ENCODE measurements around the gene CD44.

CD44 gene

GRCh38 chr11:35179466-35180135, 40.6 kb downstream of the CD44 start:
- Histone ChIP-seq H3K4me1 (ENCODE audit: control insufficient read depth, insufficient read depth, low read length) (peaks cover 21% of the 10 kb centered on the region), H3K27me3 (ENCODE audit: control insufficient read depth, insufficient read depth, low read length) (no peaks in the 10 kb centered on the region), H3K9ac (ENCODE audit: low read length) (no peak overlapping the region), H3K36me3 (ENCODE audit: control insufficient read depth, insufficient read depth, low read length) (peaks cover 35% of the 10 kb centered on the region), H3K4me3 (ENCODE audit: low read length) (no peak overlapping the region), H3K27ac (ENCODE audit: low read depth, low read length) (peak overlapping the region; percentile 23)

- no peak overlapping the region for H3K9ac ChIP-seq (ENCODE audit: low read length)
- H3K4me1 ChIP-seq (ENCODE audit: control insufficient read depth, insufficient read depth, low read length), result peaks cover 17% of the 10 kb centered on the region
- H3K4me3 ChIP-seq (ENCODE audit: low read length), result no peak overlapping the region
- H3K36me3 ChIP-seq (ENCODE audit: control insufficient read depth, insufficient read depth, low read length), result peaks cover 35% of the 10 kb centered on the region
- no peaks in the 10 kb centered on the region for H3K27me3 ChIP-seq (ENCODE audit: control insufficient read depth, insufficient read depth, low read length)
- peak overlapping the region; percentile 23 for H3K27ac ChIP-seq (ENCODE audit: low read depth, low read length)
Observed at GRCh38 chr11:35180317-35181233, 41.6 kb downstream of the CD44 start.

GRCh38 chr11:35182317-35182939, 43.5 kb downstream of the CD44 start:
- Histone ChIP-seq H3K36me3 (ENCODE audit: control insufficient read depth, insufficient read depth, low read length) (peaks cover 27% of the 10 kb centered on the region), H3K27ac (ENCODE audit: low read depth, low read length) (no peak overlapping the region), H3K4me3 (ENCODE audit: low read length) (no peak overlapping the region), H3K4me1 (ENCODE audit: control insufficient read depth, insufficient read depth, low read length) (peaks cover 17% of the 10 kb centered on the region), H3K27me3 (ENCODE audit: control insufficient read depth, insufficient read depth, low read length) (no peaks in the 10 kb centered on the region), H3K9ac (ENCODE audit: low read length) (no peak overlapping the region)

- Histone ChIP-seq H3K9ac (ENCODE audit: low read length) (no peak overlapping the region), H3K4me1 (ENCODE audit: control insufficient read depth, insufficient read depth, low read length) (peaks cover 12% of the 10 kb centered on the region), H3K27ac (ENCODE audit: low read depth, low read length) (no peak overlapping the region), H3K36me3 (ENCODE audit: control insufficient read depth, insufficient read depth, low read length) (peaks cover 18% of the 10 kb centered on the region), H3K27me3 (ENCODE audit: control insufficient read depth, insufficient read depth, low read length) (no peaks in the 10 kb centered on the region), H3K4me3 (ENCODE audit: low read length) (no peak overlapping the region)
Observed at GRCh38 chr11:35183326-35183925, 44.5 kb downstream of the CD44 start.

GRCh38 chr11:35185696-35186095, 46.7 kb downstream of the CD44 start:
- H3K9ac ChIP-seq (ENCODE audit: low read length), result no peak overlapping the region
- H3K27me3 ChIP-seq (ENCODE audit: control insufficient read depth, insufficient read depth, low read length), result no peaks in the 10 kb centered on the region
- H3K4me3 ChIP-seq (ENCODE audit: low read length), result no peak overlapping the region
- peaks cover 13% of the 10 kb centered on the region for H3K4me1 ChIP-seq (ENCODE audit: control insufficient read depth, insufficient read depth, low read length)
- H3K27ac ChIP-seq (ENCODE audit: low read depth, low read length), result peak overlapping the region; percentile 8
- peaks cover 27% of the 10 kb centered on the region for H3K36me3 ChIP-seq (ENCODE audit: control insufficient read depth, insufficient read depth, low read length)

DNA sequence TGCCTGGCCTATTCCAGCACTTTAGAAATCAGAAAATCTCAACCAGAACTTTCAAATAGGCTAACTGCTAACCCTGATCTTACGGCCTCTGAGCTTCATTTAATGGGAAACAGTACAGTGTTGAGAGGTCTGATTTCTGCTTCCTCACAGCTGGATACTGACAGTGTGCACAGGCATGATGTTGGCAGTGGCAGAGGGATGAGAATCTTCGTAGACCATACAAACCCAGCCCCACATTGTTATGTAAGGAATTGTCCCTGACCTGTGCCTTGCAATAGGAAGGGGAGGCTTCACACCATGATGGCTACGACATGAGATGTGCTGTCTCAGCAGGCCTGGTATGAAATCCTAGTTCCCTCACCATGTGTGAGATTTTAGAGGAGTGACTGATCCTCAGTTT, 49.0 kb downstream of the CD44 start:
- H3K27ac ChIP-seq (ENCODE audit: low read depth, low read length), result no peak overlapping the region
- no peak overlapping the region for H3K4me3 ChIP-seq (ENCODE audit: low read length)
- H3K9ac ChIP-seq (ENCODE audit: low read length), result no peak overlapping the region
- H3K36me3 ChIP-seq (ENCODE audit: control insufficient read depth, insufficient read depth, low read length), result peaks cover 15% of the 10 kb centered on the region
- peaks cover 34% of the 10 kb centered on the region for H3K4me1 ChIP-seq (ENCODE audit: control insufficient read depth, insufficient read depth, low read length)
- H3K27me3 ChIP-seq (ENCODE audit: control insufficient read depth, insufficient read depth, low read length), result no peaks in the 10 kb centered on the region

DNA sequence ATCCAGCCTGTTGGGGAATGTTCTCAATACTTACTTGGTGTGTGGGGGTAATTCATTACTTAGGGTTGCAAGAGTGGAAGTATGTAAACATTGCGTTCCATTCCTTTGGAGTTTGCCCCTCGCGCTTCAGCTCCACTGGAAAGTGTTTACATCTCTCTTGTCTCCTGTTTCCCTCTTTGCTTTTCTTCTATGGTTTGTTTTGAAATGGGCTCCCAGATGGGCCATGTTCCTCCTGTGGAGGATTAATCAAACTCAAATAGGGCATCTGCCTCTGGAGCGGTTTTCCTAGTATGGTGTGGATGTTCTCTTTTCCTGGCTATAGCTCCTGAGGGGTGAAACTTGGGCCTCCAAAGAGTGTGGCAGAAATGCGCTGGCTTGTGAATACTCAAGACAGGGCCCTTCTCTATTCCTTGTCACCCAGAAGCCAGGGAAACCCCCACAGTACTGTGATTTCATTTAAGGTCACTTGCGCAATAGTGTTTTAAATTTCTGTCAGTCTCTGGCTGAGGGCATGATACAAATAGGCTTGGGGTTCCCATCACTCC, 51.9 kb downstream of the CD44 start:
- Histone ChIP-seq H3K36me3 (ENCODE audit: control insufficient read depth, insufficient read depth, low read length) (peaks cover 9% of the 10 kb centered on the region), H3K27ac (ENCODE audit: low read depth, low read length) (peak overlapping the region; percentile 83), H3K27me3 (ENCODE audit: control insufficient read depth, insufficient read depth, low read length) (no peaks in the 10 kb centered on the region), H3K4me1 (ENCODE audit: control insufficient read depth, insufficient read depth, low read length) (peaks cover 30% of the 10 kb centered on the region), H3K4me3 (ENCODE audit: low read length) (no peak overlapping the region), H3K9ac (ENCODE audit: low read length) (no peak overlapping the region)

- peaks cover 30% of the 10 kb centered on the region for H3K4me1 ChIP-seq (ENCODE audit: control insufficient read depth, insufficient read depth, low read length)
- H3K27ac ChIP-seq (ENCODE audit: low read depth, low read length), result peak overlapping the region; percentile 83
- H3K4me3 ChIP-seq (ENCODE audit: low read length), result no peak overlapping the region
- peaks cover 9% of the 10 kb centered on the region for H3K36me3 ChIP-seq (ENCODE audit: control insufficient read depth, insufficient read depth, low read length)
- H3K27me3 ChIP-seq (ENCODE audit: control insufficient read depth, insufficient read depth, low read length), result no peaks in the 10 kb centered on the region
- H3K9ac ChIP-seq (ENCODE audit: low read length), result no peak overlapping the region
Observed at GRCh38 chr11:35192347-35192746, 53.4 kb downstream of the CD44 start.

GRCh38 chr11:35193767-35194166, 54.8 kb downstream of the CD44 start:
- Histone ChIP-seq H3K9ac (ENCODE audit: low read length) (no peak overlapping the region), H3K36me3 (ENCODE audit: control insufficient read depth, insufficient read depth, low read length) (peaks cover 9% of the 10 kb centered on the region)

GRCh38 chr11:35197292-35197691, 58.3 kb downstream of the CD44 start:
- no peak overlapping the region for H3K27ac ChIP-seq (ENCODE audit: low read depth, low read length)
- no peak overlapping the region for H3K4me3 ChIP-seq (ENCODE audit: low read length)
- no peaks in the 10 kb centered on the region for H3K27me3 ChIP-seq (ENCODE audit: control insufficient read depth, insufficient read depth, low read length)
- H3K9ac ChIP-seq (ENCODE audit: low read length), result no peak overlapping the region
- peaks cover 8% of the 10 kb centered on the region for H3K4me1 ChIP-seq (ENCODE audit: control insufficient read depth, insufficient read depth, low read length)
- H3K36me3 ChIP-seq (ENCODE audit: control insufficient read depth, insufficient read depth, low read length), result peaks cover 6% of the 10 kb centered on the region

More at GRCh38 chr11:35193767-35194166, 54.8 kb downstream of the CD44 start:
- Histone ChIP-seq H3K4me3 (ENCODE audit: low read length) (no peak overlapping the region), H3K27me3 (ENCODE audit: control insufficient read depth, insufficient read depth, low read length) (no peaks in the 10 kb centered on the region), H3K27ac (ENCODE audit: low read depth, low read length) (no peak overlapping the region), H3K4me1 (ENCODE audit: control insufficient read depth, insufficient read depth, low read length) (peaks cover 30% of the 10 kb centered on the region)

- H3K27ac ChIP-seq (ENCODE audit: low read depth, low read length), result no peak overlapping the region
- no peaks in the 10 kb centered on the region for H3K27me3 ChIP-seq (ENCODE audit: control insufficient read depth, insufficient read depth, low read length)
- no peak overlapping the region for H3K9ac ChIP-seq (ENCODE audit: low read length)
- H3K36me3 ChIP-seq (ENCODE audit: control insufficient read depth, insufficient read depth, low read length), result peaks cover 6% of the 10 kb centered on the region
- H3K4me3 ChIP-seq (ENCODE audit: low read length), result no peak overlapping the region
- H3K4me1 ChIP-seq (ENCODE audit: control insufficient read depth, insufficient read depth, low read length), result no peaks in the 10 kb centered on the region
Observed at GRCh38 chr11:35200811-35201341, 61.9 kb downstream of the CD44 start.

DNA sequence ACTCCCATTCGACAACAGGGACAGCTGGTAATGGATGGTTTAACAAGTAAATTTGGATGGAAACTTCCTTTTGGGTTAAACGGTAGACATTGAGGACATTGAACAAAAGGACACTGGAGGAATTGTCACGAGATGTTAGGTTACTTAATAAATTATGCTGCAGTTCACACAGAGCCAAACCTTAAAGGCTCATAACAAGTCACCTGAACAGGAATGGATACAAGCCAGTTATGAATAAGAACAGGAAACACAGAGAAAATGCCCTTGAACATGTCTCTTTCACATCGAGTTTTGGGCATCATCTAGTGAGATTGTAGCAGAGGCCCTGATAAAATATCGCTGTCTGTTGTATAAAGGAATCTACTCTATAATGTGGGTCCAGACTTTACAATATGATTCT, 65.6 kb downstream of the CD44 start:
- Histone ChIP-seq H3K4me3 (ENCODE audit: low read length) (no peak overlapping the region), H3K36me3 (ENCODE audit: control insufficient read depth, insufficient read depth, low read length) (peaks cover 7% of the 10 kb centered on the region), H3K4me1 (ENCODE audit: control insufficient read depth, insufficient read depth, low read length) (no peaks in the 10 kb centered on the region), H3K27me3 (ENCODE audit: control insufficient read depth, insufficient read depth, low read length) (no peaks in the 10 kb centered on the region), H3K9ac (ENCODE audit: low read length) (no peak overlapping the region), H3K27ac (ENCODE audit: low read depth, low read length) (no peak overlapping the region)
